HEK293 (cell line): ENCODE data around the gene TEX50.

Source experiments
- CTCF ChIA-PET: fragments of 350-600 bp; formaldehyde crosslinking; extraction: SDS; loops from one replicate; lab custom pipeline; 2021; ENCODE audit warnings: antibody characterized with exemption; lab: Yijun Ruan, JAX
- POLR2A ChIA-PET: fragments of 300-600 bp; formaldehyde crosslinking; extraction: SDS; loops from one replicate; lab custom pipeline; 2020; ENCODE audit warnings: antibody characterized with exemption, inconsistent platforms; lab: Yijun Ruan, JAX
- H3K27ac ChIP-seq: fragments of 200-500 bp; sonication (Bioruptor generic); 2 replicates; pipeline ENCODE4 v1.5.1; 2014; ENCODE audit warnings: low read depth, low read length, control low read depth, inconsistent platforms; ENCODE audit errors: extremely low read depth
- H3K36me3 ChIP-seq, 2 experiments: fragments of 200-500 bp in 1 of 2; sonication (Bioruptor generic) in 1 of 2; 1 replicate in 1 of 2; 2 replicates in 1 of 2; pipeline ENCODE4 v1.5.1; 2014 to 2017; ENCODE audit warnings: inconsistent platforms in 2 of 2, low read length in 2 of 2; ENCODE audit not compliant: control insufficient read depth in 2 of 2, insufficient read depth in 1 of 2
- H3K4me1 ChIP-seq: fragments of 200-500 bp; sonication (Bioruptor generic); 2 replicates; pipeline ENCODE4 v1.5.1; 2014; ENCODE audit warnings: mild to moderate bottlenecking, low read length, inconsistent platforms; ENCODE audit not compliant: control insufficient read depth, insufficient read depth
- H3K4me3 ChIP-seq: 2 replicates; pipeline ENCODE4 v1.5.1; 2011; ENCODE audit warnings: low read depth, mild to moderate bottlenecking, control low read depth, low read length, moderate library complexity
- H3K9me3 ChIP-seq: fragments of 200-500 bp; sonication (Bioruptor generic); 2 replicates; pipeline ENCODE4 v1.5.1; 2014; ENCODE audit warnings: low read depth, low read length, inconsistent platforms; ENCODE audit not compliant: control insufficient read depth, insufficient read depth
- MEIS1 ChIP-seq: sonication (generic); formaldehyde crosslinking; IDR thresholded peaks from 2 replicates; pipeline ENCODE4 v1.8.1; 2022; ENCODE audit warnings: missing genetic modification reagents, mild to moderate bottlenecking, borderline replicate concordance
- RBAK ChIP-seq: fragments of 450-650 bp; formaldehyde crosslinking; IDR thresholded peaks from 2 replicates; pipeline ENCODE4 v1.5.1; 2016; ENCODE audit warnings: missing biosample characterization, missing genetic modification characterization
- ZBTB20 ChIP-seq: fragments of 450-650 bp; formaldehyde crosslinking; IDR thresholded peaks from 2 replicates; pipeline ENCODE4 v1.5.1; 2016; ENCODE audit warnings: missing biosample characterization, missing genetic modification characterization
- ZFP69B ChIP-seq: fragments of 450-650 bp; formaldehyde crosslinking; IDR thresholded peaks from 2 replicates; pipeline ENCODE4 v1.5.1; 2016; ENCODE audit warnings: missing biosample characterization, missing genetic modification characterization
- ZNF174 ChIP-seq: fragments of 450-650 bp; formaldehyde crosslinking; IDR thresholded peaks from 2 replicates; pipeline ENCODE4 v1.5.0; 2017; ENCODE audit warnings: missing biosample characterization, mild to moderate bottlenecking, missing genetic modification characterization
- ZNF175 ChIP-seq: fragments of 450-650 bp; formaldehyde crosslinking; IDR thresholded peaks from 2 replicates; pipeline ENCODE4 v1.5.1; 2016; ENCODE audit warnings: missing biosample characterization, missing genetic modification characterization
- ZNF2 ChIP-seq: fragments of 450-650 bp; formaldehyde crosslinking; IDR thresholded peaks from 2 replicates; pipeline ENCODE4 v1.5.1; 2016; ENCODE audit warnings: missing biosample characterization, missing genetic modification characterization
- ZNF214 ChIP-seq: fragments of 450-650 bp; formaldehyde crosslinking; IDR thresholded peaks from 2 replicates; pipeline ENCODE4 v1.5.1; 2017; ENCODE audit warnings: missing biosample characterization, mild to moderate bottlenecking, missing genetic modification characterization, borderline replicate concordance
- ZNF274 ChIP-seq, 2 experiments: fragments of 200-500 bp in 1 of 2; fragments of 450-650 bp in 1 of 2; sonication (Bioruptor generic) in 1 of 2; formaldehyde crosslinking in 1 of 2; IDR thresholded peaks; 2 replicates each; pipeline versions ENCODE4 v1.5.1 to v1.6.1; 2014 to 2016; ENCODE audit warnings: borderline replicate concordance in 1 of 2, inconsistent platforms in 1 of 2, low read length in 1 of 2, missing biosample characterization in 1 of 2, missing genetic modification characterization in 1 of 2
- ZNF311 ChIP-seq: fragments of 450-650 bp; formaldehyde crosslinking; IDR thresholded peaks from 2 replicates; pipeline ENCODE4 v1.5.1; 2017; ENCODE audit warnings: missing biosample characterization, missing genetic modification characterization, borderline replicate concordance
- ZNF37A ChIP-seq: fragments of 450-650 bp; IDR thresholded peaks from 2 replicates; pipeline ENCODE4 v1.5.1; 2018; ENCODE audit warnings: missing biosample characterization, missing genetic modification characterization
- ZNF426 ChIP-seq: fragments of 450-650 bp; formaldehyde crosslinking; IDR thresholded peaks from 2 replicates; pipeline ENCODE4 v1.5.1; 2017; ENCODE audit warnings: missing biosample characterization, missing genetic modification characterization, mild to moderate bottlenecking, inconsistent platforms, moderate library complexity
- ZNF596 ChIP-seq: fragments of 450-650 bp; IDR thresholded peaks from 2 replicates; pipeline ENCODE4 v1.5.0; 2018; ENCODE audit warnings: missing biosample characterization, mild to moderate bottlenecking, missing genetic modification characterization, moderate library complexity
- ZNF621 ChIP-seq: fragments of 450-650 bp; formaldehyde crosslinking; IDR thresholded peaks from 2 replicates; pipeline ENCODE4 v1.5.1; 2017; ENCODE audit warnings: missing biosample characterization, missing genetic modification characterization
- ZNF623 ChIP-seq: fragments of 450-650 bp; formaldehyde crosslinking; IDR thresholded peaks from 2 replicates; pipeline ENCODE4 v1.5.1; 2016; ENCODE audit warnings: missing biosample characterization, missing genetic modification characterization
- ZNF658 ChIP-seq: fragments of 450-650 bp; formaldehyde crosslinking; IDR thresholded peaks from 2 replicates; pipeline ENCODE4; 2016; ENCODE audit warnings: missing biosample characterization, missing genetic modification characterization
- ZNF707 ChIP-seq: fragments of 450-650 bp; formaldehyde crosslinking; IDR thresholded peaks from 2 replicates; pipeline ENCODE4 v1.5.1; 2016; ENCODE audit warnings: missing biosample characterization, missing genetic modification characterization
- ZNF791 ChIP-seq: fragments of 450-650 bp; formaldehyde crosslinking; IDR thresholded peaks from 2 replicates; pipeline ENCODE4 v1.5.1; 2016; ENCODE audit warnings: missing biosample characterization, missing genetic modification characterization
- TF ChIP-seq, protein P1 (sequence below): fragments of 450-650 bp; formaldehyde crosslinking; IDR thresholded peaks from 2 replicates; pipeline ENCODE4 v1.5.1; 2016; ENCODE audit warnings: missing biosample characterization, missing genetic modification characterization
- TF ChIP-seq, protein P2 (sequence below): fragments of 450-650 bp; formaldehyde crosslinking; IDR thresholded peaks from 2 replicates; pipeline ENCODE4 v1.5.1; 2016; ENCODE audit warnings: missing biosample characterization, missing genetic modification characterization
- TF ChIP-seq, protein P3 (sequence below): fragments of 450-650 bp; formaldehyde crosslinking; IDR thresholded peaks from 2 replicates; pipeline ENCODE4 v1.5.1; 2016; ENCODE audit warnings: missing biosample characterization, missing genetic modification characterization
- TF ChIP-seq, protein P4 (sequence below): fragments of 450-650 bp; formaldehyde crosslinking; optimal IDR thresholded peaks from 2 replicates; pipeline ENCODE3; 2016; ENCODE audit warnings: missing biosample characterization, mild to moderate bottlenecking, missing genetic modification characterization
- TF ChIP-seq, protein P5 (sequence below): fragments of 450-650 bp; formaldehyde crosslinking; IDR thresholded peaks from 2 replicates; pipeline ENCODE4 v1.5.1; 2016; ENCODE audit warnings: missing biosample characterization, missing genetic modification characterization

Gene TEX50

DNA sequence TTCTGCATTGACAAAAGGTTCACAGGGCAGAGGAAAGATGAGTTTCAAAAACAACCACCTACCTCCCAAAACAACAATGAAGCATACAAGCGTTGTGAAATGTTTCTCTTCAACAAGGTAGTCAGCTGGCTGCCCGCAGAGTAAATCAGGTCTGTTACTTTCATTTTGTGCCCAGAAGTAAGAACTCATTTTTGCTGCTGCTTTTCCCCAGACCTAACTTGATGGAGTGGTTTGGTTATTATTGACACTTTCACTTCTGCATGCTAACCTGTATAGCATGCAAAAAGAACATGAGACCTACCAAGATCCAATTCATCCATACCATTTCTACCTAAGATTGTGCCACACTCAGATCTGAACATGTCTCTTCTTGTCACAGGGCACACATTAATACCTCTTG lies 33.5 kb upstream of the TEX50 start:
- ChIA-PET CTCF (no interaction called here), POLR2A (no interaction called here)
- TF ChIP-seq, protein P1, sequence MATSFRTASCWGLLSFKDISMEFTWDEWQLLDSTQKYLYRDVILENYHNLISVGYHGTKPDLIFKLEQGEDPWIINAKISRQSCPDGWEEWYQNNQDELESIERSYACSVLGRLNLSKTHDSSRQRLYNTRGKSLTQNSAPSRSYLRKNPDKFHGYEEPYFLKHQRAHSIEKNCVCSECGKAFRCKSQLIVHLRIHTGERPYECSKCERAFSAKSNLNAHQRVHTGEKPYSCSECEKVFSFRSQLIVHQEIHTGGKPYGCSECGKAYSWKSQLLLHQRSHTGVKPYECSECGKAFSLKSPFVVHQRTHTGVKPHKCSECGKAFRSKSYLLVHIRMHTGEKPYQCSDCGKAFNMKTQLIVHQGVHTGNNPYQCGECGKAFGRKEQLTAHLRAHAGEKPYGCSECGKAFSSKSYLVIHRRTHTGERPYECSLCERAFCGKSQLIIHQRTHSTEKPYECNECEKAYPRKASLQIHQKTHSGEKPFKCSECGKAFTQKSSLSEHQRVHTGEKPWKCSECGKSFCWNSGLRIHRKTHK (tag by site-specific recombination), result no peak
- TF ChIP-seq ZNF791 (tag by site-specific recombination) (no peak), ZNF658 (tag by site-specific recombination) (no peak), ZNF623 (tag by site-specific recombination) (no peak), ZNF596 (tag by site-specific recombination) (no peak), ZFP69B (tag by site-specific recombination) (no peak)
- TF ChIP-seq, protein P2, sequence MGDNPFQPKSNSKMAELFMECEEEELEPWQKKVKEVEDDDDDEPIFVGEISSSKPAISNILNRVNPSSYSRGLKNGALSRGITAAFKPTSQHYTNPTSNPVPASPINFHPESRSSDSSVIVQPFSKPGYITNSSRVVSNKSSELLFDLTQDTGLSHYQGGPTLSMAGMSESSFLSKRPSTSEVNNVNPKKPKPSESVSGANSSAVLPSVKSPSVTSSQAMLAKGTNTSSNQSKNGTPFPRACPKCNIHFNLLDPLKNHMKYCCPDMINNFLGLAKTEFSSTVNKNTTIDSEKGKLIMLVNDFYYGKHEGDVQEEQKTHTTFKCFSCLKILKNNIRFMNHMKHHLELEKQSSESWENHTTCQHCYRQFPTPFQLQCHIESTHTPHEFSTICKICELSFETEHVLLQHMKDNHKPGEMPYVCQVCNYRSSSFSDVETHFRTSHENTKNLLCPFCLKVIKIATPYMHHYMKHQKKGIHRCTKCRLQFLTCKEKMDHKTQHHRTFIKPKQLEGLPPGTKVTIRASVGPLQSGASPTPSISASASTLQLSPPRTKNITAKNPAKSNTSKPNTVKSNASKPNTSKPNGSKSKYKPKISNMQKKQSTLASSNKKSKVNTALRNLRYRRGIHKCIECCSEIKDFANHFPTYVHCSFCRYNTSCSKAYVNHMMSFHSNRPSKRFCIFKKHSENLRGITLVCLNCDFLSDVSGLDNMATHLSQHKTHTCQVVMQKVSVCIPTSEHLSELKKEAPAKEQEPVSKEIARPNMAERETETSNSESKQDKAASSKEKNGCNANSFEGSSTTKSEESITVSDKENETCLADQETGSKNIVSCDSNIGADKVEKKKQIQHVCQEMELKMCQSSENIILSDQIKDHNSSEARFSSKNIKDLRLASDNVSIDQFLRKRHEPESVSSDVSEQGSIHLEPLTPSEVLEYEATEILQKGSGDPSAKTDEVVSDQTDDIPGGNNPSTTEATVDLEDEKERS (tag by site-specific recombination), result no peak
- H3K27ac ChIP-seq, result no peak overlapping the region
- no peaks in the 10 kb centered on the region for H3K9me3 ChIP-seq
- H3K36me3 ChIP-seq, result no peaks in the 10 kb centered on the region
- H3K4me1 ChIP-seq, result no peaks in the 10 kb centered on the region
- no peak overlapping the region for H3K4me3 ChIP-seq

DNA sequence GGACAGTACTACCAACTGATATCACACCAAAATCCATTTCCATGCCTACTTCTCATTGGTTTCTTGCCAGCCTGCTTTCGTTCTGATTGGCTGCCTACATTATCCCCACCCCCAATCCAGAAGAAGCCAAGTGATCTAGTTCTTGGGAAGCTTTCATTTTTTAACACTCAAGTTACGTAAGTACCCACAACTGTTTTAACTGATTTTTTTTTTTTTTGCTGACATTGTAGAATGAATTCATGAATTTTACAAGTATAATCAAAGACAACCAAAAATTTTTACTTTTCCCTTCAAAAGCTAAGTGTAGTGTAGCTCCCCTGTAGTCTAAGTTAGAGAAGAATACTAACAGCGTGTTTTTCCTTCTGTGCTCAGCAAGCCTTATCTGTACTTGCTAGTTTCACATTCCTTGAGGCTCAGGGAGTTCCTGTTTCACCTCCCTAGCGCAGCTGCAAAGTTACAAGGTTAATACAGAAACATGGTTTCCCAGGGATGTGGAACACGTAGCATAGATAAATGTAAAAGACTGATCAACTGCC lies 32.0 kb upstream of the TEX50 start, which contains the start of gene SLC9C2:
Gene SLC9C2 (minus strand): TSS at position 17 of the 536 bp plus-strand sequence. CDS start 1,296 bp downstream, outside the sequence.
- Histone ChIP-seq H3K27ac (no peak within 1 kb of the TSS), H3K4me1 (no peaks in the 10 kb centered on the region), H3K9me3 (no peaks in the 10 kb centered on the region), H3K36me3 (no peaks in the 10 kb centered on the region), H3K4me3 (no peak within 1 kb of the TSS)
- TF ChIP-seq ZNF174 (tag by site-specific recombination), result no peak
- TF ChIP-seq ZNF426 (tag by site-specific recombination), result no peak
- TF ChIP-seq ZBTB20, result no peak
- no peak for TF ChIP-seq ZNF707 (tag by site-specific recombination)
- no peak for TF ChIP-seq ZNF37A (tag by site-specific recombination)
- TF ChIP-seq ZNF175 (tag by site-specific recombination), result no peak
- TF ChIP-seq, protein P3, sequence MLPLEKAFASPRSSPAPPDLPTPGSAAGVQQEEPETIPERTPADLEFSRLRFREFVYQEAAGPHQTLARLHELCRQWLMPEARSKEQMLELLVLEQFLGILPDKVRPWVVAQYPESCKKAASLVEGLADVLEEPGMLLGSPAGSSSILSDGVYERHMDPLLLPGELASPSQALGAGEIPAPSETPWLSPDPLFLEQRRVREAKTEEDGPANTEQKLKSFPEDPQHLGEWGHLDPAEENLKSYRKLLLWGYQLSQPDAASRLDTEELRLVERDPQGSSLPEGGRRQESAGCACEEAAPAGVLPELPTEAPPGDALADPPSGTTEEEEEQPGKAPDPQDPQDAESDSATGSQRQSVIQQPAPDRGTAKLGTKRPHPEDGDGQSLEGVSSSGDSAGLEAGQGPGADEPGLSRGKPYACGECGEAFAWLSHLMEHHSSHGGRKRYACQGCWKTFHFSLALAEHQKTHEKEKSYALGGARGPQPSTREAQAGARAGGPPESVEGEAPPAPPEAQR, result no peak
- TF ChIP-seq MEIS1 (CRISPR knock-in tag), result no peak
- TF ChIP-seq, protein P4, sequence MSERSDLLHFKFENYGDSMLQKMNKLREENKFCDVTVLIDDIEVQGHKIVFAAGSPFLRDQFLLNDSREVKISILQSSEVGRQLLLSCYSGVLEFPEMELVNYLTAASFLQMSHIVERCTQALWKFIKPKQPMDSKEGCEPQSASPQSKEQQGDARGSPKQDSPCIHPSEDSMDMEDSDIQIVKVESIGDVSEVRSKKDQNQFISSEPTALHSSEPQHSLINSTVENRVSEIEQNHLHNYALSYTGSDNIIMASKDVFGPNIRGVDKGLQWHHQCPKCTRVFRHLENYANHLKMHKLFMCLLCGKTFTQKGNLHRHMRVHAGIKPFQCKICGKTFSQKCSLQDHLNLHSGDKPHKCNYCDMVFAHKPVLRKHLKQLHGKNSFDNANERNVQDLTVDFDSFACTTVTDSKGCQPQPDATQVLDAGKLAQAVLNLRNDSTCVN (tag by site-specific recombination), result no peak
- no peak for TF ChIP-seq ZNF621 (tag by site-specific recombination)
- TF ChIP-seq ZNF2, result no peak
- TF ChIP-seq ZNF214 (tag by site-specific recombination), result no peak
- TF ChIP-seq ZNF311 (tag by site-specific recombination), result no peak
- TF ChIP-seq RBAK (tag by site-specific recombination), result no peak
- TF ChIP-seq ZNF274 (IDR thresholded peaks at IDR 0.05; ENCODE audit: low read length), result no peak
- TF ChIP-seq ZNF274 (tag by site-specific recombination; IDR thresholded peaks at IDR 0.05; ENCODE audit: borderline replicate concordance), result no peak
- TF ChIP-seq, protein P5, sequence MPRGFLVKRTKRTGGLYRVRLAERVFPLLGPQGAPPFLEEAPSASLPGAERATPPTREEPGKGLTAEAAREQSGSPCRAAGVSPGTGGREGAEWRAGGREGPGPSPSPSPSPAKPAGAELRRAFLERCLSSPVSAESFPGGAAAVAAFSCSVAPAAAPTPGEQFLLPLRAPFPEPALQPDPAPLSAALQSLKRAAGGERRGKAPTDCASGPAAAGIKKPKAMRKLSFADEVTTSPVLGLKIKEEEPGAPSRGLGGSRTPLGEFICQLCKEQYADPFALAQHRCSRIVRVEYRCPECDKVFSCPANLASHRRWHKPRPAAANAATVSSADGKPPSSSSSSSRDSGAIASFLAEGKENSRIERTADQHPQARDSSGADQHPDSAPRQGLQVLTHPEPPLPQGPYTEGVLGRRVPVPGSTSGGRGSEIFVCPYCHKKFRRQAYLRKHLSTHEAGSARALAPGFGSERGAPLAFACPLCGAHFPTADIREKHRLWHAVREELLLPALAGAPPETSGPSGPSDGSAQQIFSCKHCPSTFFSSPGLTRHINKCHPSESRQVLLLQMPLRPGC (tag by site-specific recombination), result no peak
- ChIA-PET POLR2A (no interaction called here), CTCF (no interaction called here)
